Suppressor macrophage treated with lipopolysaccharide for 4 hours (primary cell): ENCODE results near the gene VPS16.
"Not testable (repeated sequence)": the region's sequence is repeated elsewhere in the genome, so short reads cannot be mapped to it uniquely, and the experiment has no call there.

Experiments
- DNase-seq: peaks from one replicate; pipeline ENCODE4 v3.0.0-alpha.2; 2020

VPS16 gene

DNA sequence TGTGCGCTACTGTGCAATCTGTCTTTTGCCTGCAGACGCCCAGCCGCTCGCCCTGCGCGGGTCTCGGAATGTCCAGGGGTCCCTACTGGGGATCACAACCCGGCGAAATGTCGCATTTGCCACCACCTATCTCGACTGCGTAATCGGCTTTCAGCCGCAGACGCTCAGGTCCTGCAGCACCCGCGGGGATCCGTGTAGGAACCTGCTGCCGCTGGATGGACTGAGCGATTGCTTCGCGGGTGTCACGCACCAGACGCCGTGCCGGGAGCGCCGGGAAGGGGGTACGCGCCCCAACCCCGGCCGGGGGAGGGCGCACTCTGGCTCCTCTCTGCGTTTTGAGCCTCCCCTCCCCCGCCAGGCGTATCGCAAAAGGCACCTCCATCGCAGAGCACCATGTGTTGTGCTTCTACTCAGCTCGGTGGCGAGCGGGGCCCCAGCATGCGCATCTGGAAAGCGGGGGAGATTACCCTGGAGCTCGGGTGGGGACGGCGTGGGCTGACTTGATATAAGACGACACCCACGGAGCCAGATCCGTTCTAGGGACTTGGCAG is 32.0 kb downstream of the VPS16 start:
- peak; percentile 64 for DNase-seq

DNA sequence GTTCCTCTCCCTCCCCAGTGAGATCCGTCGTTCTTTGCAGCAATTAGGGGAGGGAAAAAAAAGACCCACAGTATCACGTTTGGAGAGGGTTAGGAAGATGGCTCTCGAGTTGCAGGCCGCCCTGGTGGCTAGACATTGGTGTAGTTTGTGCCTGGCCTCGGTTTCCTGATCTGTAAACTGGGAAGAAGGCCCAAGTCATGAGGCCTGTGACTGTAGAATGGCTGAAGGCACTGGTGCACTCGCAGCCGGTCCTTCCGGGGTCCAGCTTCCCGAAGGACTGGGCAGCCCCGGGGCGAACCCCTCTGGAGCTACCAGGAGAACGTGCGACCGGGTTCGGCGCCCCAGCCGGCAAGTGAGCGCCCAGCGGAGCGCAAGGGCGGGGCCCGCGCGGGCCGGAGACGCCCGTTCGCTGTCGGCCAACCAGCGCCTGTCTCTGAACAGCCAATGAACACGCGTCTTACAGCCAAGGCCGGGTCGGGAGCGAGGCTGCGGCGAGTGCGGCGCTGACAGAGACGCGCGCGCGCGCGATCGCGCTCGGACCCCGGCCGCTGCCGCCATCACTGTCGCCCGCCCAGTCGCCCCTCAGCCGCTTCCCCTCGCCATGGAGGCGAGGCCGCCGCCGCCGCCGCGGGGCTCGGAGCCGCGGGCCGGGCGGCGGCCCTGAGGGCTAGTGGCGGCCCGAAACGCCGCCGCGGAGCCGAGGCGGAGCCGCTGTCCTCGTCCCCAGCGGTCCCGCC is 32.6 kb downstream of the VPS16 start, which contains the start of gene PTPRA:
Gene PTPRA, plus strand, starts transcription at position 472 of the 737 bp plus-strand sequence. CDS start 90,797 bp downstream, outside the sequence.
- DNase-seq = peak; percentile 96

- peak; percentile 75 for DNase-seq
Measured at GRCh38 chr20:2873747-2874041, 33.1 kb downstream of the VPS16 start.

- DNase-seq = no peak
Measured at GRCh38 chr20:2874456-2874855, 33.9 kb downstream of the VPS16 start.

GRCh38 chr20:2875690-2876203 is 35.2 kb downstream of the VPS16 start:
- DNase-seq = no peak

- no peak for DNase-seq
Measured at GRCh38 chr20:2878515-2878914, 38.0 kb downstream of the VPS16 start.

DNA sequence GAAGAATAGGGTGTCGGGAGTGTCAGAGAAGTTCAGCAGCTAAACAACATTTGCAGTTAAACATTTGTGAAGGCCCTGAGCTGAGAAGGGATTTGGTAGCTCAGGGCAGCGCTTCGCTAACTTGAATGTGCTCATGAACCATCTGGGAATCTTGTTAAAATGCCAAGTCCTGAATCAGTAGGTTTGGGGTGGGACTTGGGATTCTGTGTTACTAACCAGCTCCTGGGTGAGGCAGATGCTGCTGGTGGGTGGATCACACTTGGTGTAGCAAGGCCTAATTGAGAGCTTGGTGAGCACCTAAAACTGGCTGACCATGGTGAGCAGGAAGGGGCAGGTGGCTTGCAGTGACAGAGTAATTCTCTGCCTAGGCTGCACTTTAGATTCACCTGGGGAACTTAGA is 38.6 kb downstream of the VPS16 start:
- DNase-seq = no peak

DNA sequence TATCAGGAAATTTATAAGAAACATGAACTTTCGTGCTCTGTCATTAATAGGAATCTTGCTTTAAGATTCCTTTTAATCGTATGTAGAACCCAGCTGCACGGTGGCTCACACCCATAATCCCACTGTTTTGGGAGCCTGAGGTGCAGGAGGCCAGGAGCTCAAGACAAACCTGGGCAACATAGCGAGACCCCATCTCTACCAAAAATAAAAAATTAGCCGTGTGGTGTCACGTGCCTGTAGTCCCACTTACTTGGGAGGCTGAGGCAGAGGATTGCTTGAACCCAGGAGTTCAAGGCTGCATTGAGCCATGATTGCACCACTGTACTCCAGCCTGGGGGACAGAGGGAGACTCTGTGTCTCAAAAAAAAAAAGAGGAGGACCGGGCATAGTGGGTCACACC is 40.1 kb downstream of the VPS16 start:
- no peak for DNase-seq

GRCh38 chr20:2883726-2884637 is 43.4 kb downstream of the VPS16 start:
- DNase-seq = peak; percentile 45

- DNase-seq = peak; percentile 61
Measured at GRCh38 chr20:2887715-2888114, 47.2 kb downstream of the VPS16 start.

- DNase-seq = peak; percentile 64
Measured at GRCh38 chr20:2888224-2888955, 47.8 kb downstream of the VPS16 start.

- DNase-seq = no peak
Measured at GRCh38 chr20:2889209-2889608, 48.7 kb downstream of the VPS16 start.

GRCh38 chr20:2889797-2890196 is 49.3 kb downstream of the VPS16 start:
- no peak for DNase-seq

DNA sequence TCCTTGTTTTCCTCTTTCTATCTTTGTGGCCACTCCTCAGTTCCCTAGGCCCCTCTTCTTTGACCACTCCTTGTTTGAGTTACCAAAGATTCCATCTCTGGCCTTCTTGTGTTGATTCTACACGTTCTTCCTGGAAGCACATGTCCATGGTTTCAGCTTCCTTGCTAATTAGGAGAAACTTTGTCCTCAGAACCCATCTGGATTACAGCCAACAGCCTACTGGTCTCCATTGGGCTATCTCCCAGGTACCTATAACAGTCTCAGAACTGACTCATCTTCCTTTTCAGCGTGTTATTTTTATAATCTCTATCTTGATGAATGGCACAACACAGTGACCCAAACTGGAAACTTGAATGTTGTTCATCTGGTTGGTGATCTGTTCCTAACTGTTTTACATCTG is 50.2 kb downstream of the VPS16 start:
- DNase-seq = no peak

DNA sequence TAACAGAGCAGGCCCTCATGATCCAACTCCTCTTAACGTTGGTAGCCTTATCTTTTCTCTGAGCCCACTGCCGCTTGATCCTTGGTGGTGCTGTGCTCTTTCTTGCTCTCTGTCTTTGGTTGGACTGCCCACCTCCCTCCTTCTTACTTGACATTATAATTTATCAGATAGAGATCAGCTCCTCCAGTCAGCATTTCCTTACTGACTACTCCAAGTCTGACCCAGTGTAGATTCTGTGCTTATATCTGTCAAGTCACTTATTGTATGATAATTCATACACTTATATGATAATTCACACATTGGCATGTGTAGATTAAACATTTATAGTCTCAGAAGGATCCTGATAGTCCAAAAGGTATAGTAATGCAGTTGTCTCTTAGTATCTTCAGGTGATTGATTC is 50.8 kb downstream of the VPS16 start:
- DNase-seq = no peak

- DNase-seq = no peak
Measured at GRCh38 chr20:2892376-2892775, 51.8 kb downstream of the VPS16 start.

DNA sequence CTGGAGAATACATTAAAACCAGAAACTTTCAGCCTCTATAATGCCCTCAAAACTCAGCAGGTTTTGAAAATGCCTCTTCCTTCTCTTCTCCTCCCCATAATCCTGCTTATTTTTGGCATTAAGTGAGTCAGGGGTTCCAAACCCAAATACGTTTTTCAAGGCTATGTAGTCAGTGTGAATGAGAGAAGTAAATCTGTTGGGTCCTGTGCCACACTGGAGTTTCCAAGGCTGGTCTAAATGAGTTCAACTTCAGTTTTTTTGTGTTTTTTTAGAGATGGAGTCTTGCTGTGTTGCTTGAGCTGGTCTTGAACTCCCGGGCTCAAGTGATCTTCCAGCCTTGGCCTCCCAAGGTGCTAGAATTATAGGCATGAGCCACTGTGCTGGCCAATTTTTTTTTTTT is 53.7 kb downstream of the VPS16 start:
- no peak for DNase-seq

DNA sequence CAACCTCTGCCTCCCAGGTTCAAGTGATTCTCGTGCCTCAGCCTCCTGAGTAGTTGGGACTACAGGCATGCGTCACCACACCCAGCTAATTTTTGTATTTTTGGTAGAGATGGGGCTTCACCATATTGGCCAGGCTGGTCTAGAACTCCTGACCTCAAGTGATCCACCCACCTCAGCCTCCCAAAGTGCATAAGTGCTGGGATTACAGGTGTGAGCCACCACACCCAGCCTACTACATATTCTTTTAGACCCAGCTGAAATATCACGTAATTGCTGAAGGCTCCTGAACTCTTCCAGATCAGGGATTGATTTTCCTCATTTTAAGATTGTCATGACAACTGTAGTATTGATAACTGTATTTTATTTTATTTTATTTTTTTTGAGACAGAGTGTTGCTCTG is 54.6 kb downstream of the VPS16 start:
- DNase-seq = not testable (repeated sequence)

DNA sequence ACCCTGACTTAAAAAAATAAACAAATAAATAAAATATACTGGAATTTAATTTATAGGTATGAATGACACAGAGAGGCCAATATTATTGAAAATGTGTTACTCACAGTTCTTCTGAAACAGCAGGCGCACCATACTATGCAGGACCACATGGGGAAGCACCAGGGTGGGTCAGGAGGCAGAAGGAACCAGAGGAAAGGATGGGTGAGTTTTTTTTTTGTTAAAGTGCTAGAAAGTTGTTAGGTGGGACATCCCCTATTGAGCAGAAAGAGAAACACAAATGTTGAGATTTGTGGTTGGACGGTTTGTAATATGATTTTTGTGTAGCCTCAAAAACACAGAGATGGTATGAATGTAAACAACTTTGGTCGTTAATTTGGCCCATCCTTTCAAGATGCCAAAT is 58.7 kb downstream of the VPS16 start:
- no peak for DNase-seq

GRCh38 chr20:2900845-2901592 is 60.5 kb downstream of the VPS16 start:
- peak; percentile 63 for DNase-seq

DNA sequence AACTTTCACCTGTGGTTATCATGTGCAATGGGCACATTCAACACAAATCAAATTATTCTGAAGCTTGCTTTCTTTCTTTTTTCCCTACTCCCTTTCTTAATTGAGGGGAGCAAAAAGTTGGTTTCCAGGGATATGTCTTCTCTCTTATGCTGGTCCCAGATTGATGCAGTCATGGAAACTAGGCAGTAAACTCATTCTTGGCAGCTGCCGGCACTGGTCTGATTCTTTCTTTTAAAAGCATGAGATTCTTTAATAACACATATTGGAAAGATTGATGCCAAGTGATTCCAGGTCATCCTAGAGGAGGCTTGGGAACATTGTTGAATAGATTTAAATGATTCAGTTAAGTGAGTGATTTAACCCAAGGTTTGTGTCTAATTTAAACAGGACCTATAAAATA is 61.7 kb downstream of the VPS16 start:
- no peak for DNase-seq

DNA sequence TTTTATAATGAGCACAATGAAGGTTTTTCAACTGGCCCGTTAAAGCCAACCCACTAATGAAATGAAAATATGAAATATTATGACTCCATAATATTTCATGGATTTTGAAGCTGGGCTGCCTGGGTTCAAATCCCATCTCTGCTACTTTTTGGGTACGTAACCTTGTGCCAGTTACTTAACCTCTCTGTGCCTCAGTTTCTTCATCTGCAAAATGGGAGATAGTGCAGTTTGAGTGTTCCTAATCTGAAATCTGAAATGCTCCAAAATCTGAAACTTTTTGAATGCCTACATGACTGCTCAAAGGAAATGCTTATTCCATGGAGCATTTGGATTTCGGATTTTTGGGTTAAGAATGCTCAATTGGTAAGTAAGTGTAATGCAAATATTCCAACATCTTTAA is 62.3 kb downstream of the VPS16 start:
- DNase-seq = no peak
